NB4 (cell line): ENCODE measurements around the gene AZI2.

ENCODE experiments used
- CTCF ChIP-seq: IDR thresholded peaks from one replicate; pipeline ENCODE4 v1.5.1; 2012; ENCODE audit warnings: low read depth, low read length
- MAX ChIP-seq: IDR thresholded peaks from 2 replicates; pipeline ENCODE4 v1.6.1; 2011; ENCODE audit warnings: low read depth, low read length

GRCh38 chr3:28322464-28322863 lies 26.2 kb downstream of the AZI2 start:
- TF ChIP-seq CTCF (no peak), MAX (no peak)
